Adrenal gland (tissue), 5 donors: ENCODE results near the gene ANKRD13A.

Experiments used
- POLR2A ChIP-seq, 2 donors: fragments of 450-650 bp; IDR thresholded peaks; one replicate each; pipeline ENCODE4 v1.6.1; 2017; ENCODE audit warnings: antibody characterized with exemption in 2 of 2, mild to moderate bottlenecking in 2 of 2, moderate library complexity in 1 of 2
- TF ChIP-seq, protein P1 (sequence below), 6 experiments: fragments of 450-650 bp in 4 of 6; fragments of 200-600 bp in 2 of 6; sonication (generic) in 1 of 6; IDR thresholded peaks; 1 replicate in 5 of 6; 2 replicates in 1 of 6; pipeline versions ENCODE4 v1.5.1 to v1.8.0; 2016 to 2021; ENCODE audit warnings: antibody characterized with exemption in 6 of 6, mild to moderate bottlenecking in 2 of 6, moderate library complexity in 1 of 6
- donor health status: DM: no; HTN: no; CAD: no.

DNA sequence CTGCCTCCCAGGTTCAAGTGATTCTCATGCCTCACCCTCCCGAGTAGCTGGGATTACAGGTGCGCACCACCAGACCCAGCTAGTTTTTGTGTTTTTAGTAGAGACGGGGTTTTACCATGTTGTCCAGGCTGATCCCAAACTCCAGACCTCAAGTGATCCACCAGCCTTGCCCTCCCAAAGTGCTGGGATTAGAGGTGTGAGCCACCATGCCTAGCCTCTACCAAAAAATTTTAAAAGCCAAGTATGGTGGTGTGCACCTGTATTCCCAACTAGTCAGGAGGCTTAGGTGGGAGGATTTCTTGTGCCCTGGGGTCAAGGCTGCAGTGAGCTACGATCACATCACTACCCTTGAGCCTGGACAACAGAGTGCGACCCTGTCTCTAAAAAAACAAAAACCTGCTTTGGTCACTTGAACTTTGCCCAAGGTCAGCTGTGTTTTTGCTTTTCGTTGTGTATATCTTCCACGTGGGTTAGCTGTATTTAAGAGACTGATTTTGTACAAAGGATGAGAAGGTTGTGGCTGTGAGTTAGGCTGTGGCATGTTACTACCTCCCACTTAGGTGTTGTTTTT lies 36.4 kb downstream of the ANKRD13A start:
- TF ChIP-seq, protein P1, sequence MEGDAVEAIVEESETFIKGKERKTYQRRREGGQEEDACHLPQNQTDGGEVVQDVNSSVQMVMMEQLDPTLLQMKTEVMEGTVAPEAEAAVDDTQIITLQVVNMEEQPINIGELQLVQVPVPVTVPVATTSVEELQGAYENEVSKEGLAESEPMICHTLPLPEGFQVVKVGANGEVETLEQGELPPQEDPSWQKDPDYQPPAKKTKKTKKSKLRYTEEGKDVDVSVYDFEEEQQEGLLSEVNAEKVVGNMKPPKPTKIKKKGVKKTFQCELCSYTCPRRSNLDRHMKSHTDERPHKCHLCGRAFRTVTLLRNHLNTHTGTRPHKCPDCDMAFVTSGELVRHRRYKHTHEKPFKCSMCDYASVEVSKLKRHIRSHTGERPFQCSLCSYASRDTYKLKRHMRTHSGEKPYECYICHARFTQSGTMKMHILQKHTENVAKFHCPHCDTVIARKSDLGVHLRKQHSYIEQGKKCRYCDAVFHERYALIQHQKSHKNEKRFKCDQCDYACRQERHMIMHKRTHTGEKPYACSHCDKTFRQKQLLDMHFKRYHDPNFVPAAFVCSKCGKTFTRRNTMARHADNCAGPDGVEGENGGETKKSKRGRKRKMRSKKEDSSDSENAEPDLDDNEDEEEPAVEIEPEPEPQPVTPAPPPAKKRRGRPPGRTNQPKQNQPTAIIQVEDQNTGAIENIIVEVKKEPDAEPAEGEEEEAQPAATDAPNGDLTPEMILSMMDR (IDR thresholded peaks at IDR 0.05): no peak
- TF ChIP-seq POLR2A (IDR thresholded peaks at IDR 0.05): no peak
